HT1080 (cell line): ENCODE measurements around the gene POU5F1. TPM values are rescaled to one million over a fixed set of nuclear protein-coding genes. Genes with fewer than 3 reads are reported as not detected.
"Not testable (repeated sequence)": the region's sequence is repeated elsewhere in the genome, so short reads cannot be mapped to it uniquely, and the experiment has no call there.

Experiments used
- DNase-seq: peaks from one replicate; pipeline ENCODE4 v3.0.0-alpha.2; 2015; ENCODE audit warnings: low read depth
- total RNA-seq: library from RNA; depleted of rRNA; stranded (reverse); fragments of >200 nt; shearing (Covaris generic); gene quantifications from 2 replicates; pipeline ENCODE4 v1.2.3, GENCODE V29; 2014

POU5F1 gene
- total RNA-seq, 1 experiment from 2014 or later: not detected

- peak; percentile 71 for DNase-seq
Observed at GRCh38 chr6:31192431-31193105, 22.1 kb upstream of the POU5F1 start.

DNA sequence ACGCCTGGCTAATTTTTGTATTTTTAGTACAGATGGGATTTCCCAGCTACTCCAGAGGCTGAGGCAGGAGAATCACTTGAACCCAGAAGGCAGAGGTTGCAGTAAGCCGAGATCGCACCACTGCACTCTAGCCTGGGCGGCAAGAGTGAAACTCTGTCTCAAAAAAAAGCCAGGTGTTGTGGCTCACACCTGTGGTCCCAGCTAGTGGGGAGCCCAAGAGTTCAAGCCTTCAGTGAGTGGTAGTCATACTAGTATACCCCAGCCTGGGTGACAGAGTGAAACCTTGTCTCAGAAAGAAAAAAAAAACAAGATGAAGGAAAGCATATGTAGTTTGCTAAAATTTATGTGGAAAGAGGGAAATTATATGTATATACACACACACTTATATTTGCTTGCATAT, 20.0 kb upstream of the POU5F1 start:
- no peak for DNase-seq

DNA sequence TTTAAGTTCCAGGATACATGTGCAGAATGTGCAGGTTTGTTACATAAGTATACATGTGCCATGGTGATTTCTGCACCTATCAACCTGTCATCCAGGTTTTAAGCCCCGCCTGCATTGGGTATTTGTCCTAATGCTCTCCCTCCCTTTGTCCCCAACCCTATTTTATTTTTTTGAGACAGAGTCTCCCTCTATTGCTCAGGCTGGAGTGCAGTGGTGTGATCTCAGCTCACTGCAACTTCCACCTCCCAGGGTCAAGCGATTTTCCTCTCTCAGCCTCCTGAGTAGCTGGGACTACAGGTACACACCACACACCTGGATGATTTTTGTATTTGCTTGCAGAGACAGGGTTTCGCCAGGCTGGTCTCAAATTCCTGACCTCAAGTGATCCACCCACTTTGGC, 18.7 kb upstream of the POU5F1 start:
- DNase-seq: not testable (repeated sequence)

GRCh38 chr6:31187780-31188194, 17.3 kb upstream of the POU5F1 start:
- no peak for DNase-seq

DNA sequence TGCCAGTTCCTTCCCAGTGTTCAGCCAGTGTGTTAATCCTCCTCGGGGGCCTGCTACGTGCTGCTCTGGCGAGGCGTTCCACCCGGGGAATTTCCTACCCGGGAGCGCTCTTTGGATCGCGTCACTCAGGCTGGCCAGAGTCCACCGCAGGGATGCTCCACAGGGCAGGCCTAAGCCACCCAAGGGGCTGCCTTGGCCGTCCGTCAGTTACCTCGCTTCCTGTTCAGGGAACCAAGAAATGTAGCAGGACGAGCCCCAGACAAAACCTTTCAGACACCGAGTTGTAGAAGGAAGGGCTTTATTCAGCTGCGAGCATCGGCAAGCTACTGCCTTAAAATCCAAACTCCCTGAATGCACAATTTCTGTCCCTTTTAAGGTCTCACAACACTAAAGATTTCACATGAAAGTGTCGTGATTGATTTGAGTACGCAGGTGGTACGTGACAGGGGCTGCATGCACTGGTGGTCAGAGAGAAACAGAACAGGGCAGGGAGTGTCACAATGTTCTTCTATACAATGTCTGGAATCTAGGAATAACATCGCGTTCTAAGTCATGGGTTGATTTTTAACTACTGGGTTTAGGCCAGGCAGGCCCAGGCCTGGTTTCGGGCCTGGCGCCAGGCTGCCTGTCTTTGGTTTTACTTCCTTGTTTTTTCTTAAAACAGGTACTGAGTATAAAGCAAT, 15.7 kb upstream of the POU5F1 start:
- DNase-seq: no peak

- not testable (repeated sequence) for DNase-seq
Observed at GRCh38 chr6:31185695-31186051, 15.2 kb upstream of the POU5F1 start.

- DNase-seq: not testable (repeated sequence)
Observed at GRCh38 chr6:31183859-31184258, 13.4 kb upstream of the POU5F1 start.

GRCh38 chr6:31183287-31183686, 12.8 kb upstream of the POU5F1 start:
- DNase-seq: not testable (repeated sequence)

GRCh38 chr6:31180500-31180899, 10.0 kb upstream of the POU5F1 start:
- DNase-seq: peak; percentile 92

- no peak for DNase-seq
Observed at GRCh38 chr6:31179896-31180295, 9.4 kb upstream of the POU5F1 start.

GRCh38 chr6:31179042-31179386, 8.5 kb upstream of the POU5F1 start:
- no peak for DNase-seq

DNA sequence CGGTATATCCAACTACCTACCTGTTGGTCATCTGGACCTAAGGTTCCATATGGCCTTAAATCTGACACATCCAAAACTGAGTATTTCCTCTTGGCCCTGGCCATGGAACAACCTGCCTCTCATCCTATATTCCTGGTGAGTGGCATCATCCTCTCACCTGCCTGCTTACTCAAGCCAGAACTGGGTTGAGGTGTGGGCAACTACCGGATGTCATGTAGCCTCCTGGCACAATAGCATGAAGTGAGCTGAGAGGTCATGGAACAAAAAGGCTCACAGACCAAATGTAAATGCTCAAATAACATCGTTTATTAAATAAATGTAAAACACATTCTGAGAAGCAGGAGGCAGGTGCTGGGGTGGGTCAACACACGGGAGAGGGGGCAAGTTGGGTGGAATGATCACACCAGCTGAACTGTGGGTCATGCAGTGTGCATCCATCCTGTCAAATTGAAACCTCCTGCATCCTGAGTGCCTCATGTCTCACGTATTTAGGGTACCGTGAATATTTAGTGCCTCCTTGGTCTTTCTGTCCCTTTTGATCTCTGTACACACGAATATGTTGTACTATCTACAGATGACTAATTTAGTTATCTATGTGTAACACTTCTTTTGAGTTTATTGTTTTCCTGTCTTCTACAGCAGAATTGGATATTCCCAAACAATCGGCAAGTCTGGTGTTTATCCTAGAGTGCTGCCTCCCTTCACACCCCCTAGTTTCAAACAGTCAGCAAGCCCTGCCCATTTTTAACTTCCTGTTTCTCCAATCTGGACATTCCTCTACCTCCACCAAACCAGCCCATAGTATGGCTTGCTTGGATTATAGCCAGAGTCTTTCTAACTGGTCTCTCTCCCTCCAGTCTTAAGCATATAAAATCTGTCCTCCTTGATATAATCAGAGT, 7.9 kb upstream of the POU5F1 start:
- DNase-seq: no peak

DNA sequence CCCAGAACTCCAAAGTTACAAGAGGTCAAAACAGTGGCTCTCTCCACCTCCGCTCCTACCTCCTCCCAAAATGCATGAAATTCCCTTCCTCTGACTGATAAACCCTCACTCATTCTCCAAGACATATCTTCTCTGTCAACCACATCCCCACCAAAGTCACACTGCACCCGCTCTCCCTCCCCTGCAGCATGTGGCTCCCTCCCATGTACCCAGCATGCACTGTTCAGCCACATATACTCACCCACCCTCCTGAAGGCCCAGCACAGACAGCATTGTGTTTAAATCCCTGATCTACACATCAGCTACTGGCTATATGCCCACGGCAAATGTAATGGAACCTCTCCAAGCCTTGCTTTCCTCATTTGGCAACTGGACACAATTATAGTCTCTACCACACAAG, 5.5 kb upstream of the POU5F1 start:
- DNase-seq: no peak

DNA sequence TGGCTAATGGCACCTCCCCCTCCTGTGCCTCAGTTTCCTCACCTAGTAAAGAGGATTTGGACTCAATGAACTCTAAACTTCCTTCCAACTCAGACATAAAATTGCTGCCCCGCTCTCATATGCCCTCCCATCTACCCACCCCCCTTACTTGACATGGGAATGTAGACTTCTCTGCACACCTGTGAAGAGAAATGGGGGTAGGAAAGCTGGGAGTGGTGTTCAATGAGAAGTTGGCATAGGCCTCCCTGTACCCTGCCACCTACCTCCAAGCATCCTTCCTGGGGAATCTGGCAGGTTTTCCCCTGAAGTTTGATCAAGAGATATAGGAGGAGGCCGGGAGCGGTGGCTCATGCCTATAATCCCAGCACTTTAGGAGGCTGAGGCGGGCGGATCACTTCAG, 3.9 kb upstream of the POU5F1 start:
- no peak for DNase-seq

DNA sequence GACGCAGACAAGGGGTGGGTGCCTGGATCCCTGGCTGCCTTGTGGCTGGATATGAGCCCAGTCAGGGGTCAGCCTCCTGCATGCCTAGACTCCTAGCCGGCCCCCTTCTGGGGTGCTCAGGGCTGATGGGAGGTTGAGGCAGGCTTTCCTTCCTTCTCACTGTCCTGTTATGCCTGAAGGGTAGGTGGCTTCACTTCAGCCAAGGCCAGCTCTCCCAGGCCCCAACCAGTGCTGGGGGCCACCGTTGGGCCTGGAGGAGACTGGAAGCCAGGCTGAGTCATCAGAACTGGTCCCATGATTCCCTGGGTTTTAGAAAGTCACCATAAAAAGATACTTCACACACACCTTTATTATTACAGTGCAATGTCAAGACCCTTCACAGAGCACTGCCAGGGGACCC, 2.9 kb upstream of the POU5F1 start:
- DNase-seq: no peak

DNA sequence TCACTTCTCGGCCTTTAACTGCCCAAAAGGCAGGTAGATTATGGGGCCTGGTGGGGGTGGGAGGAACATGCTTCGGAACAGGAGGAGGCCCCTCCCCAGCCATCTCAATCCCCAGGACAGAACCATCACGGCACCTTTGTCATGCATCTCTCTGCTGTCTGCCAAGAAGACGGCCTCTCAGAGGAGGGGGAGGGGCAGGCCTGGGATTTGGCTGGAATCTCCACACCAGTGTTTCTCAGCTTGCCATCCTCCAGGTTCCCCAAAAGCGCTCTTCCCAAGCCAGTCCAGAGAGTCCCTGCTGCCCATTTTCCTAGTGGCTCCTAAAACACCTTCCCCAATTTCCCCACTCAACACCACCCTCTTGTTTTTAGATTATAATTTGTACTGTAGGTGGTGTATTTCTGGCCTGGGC, 2.5 kb upstream of the POU5F1 start:
- no peak for DNase-seq

- DNase-seq: no peak
Observed at GRCh38 chr6:31171931-31172905, 1.7 kb upstream of the POU5F1 start.

DNA sequence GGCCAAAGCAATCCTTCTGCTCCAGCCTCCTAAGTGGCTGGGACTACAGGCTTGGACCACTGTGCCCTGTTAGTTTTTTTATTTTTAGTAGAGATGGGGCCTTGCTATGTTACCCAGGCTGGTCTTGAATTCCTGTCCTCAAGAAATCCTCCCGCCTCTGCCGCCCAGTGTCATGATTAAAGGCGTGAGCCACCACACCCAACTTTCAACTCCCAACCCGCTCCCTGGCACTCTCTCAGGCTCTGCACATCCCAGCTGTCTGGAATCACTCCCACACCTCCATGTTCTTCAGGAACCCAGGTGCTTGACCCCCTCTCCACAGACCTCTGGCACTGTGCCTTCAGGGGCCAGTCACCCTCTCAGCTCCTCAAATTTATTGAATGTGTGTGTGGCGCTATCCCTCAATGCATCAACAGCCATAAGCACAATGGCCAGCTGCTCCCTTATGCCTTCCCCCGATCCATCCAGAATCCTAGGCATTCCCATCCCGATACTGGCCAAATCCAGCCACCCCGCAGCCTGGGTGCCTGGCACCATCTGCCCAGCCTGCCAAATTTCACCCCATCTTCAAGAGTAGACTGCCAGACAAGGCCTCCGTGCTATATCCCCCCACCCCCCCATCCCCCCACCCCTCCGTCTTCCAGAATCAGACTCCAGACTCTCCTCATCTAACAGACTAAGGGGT, 647 bp upstream of the POU5F1 start:
- no peak for DNase-seq

DNA sequence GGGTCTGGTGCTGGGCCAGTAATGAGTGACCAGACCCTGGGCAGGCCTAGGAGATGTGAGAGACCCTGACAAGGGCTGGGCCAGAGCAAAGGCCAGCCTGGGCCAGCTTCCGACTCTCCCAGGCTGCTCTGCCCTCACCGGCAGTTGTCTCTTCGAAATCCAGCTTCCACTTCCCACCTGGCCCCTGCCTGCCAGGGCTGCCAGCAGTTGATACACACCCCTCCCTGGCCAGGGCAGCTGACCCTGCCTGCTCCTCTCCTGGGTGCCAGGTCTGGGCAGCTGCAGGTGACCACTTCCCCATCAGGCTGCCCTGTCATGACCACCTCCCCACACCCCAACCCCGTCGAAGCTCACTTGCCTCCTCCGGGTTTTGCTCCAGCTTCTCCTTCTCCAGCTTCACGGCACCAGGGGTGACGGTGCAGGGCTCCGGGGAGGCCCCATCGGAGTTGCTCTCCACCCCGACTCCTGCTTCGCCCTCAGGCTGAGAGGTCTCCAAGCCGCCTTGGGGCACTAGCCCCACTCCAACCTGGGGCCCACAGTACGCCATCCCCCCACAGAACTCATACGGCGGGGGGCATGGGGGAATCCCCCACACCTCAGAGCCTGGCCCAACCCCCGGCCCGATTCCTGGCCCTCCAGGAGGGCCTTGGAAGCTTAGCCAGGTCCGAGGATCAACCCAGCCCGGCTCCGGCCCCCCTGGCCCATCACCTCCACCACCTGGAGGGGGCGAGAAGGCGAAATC, 453 bp downstream of the POU5F1 start:
- DNase-seq: not testable (repeated sequence)
